ENCODE data around the gene MAP2.
A peak's percentile ranks its signal among the peaks of the same experiment; 100 is the strongest.

Gene MAP2

DNA sequence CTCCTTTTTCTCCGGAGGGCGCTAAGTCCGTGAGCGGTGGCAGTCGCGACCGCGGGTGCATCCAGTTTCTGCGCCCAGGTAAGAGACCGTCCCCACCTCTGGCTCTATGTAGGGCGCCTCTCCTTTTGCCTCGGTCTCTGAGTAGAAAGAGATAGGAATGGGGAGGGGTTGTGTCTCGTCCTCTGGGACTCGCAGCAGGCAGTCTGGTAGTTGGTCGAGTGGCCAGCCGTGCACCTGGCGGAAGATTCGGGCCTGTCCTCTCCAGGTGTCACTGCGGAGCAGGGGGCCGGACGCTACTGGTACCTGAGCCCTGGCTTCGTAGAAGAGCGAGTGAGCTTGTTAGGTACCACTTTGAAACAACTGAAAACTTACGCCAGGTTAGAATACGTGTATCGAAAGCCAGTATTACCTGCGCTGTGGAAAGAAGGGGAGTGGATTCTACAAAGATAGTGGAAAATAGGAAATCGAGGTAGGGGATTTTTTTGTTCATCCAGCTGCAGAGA, 403 bp downstream of the MAP2 start:
- no peak for DNase-seq (ENCODE audit: low spot score)
- peak overlapping the region; percentile 34 to 73 for H3K27ac ChIP-seq
- peak overlapping the region; percentile 90 for H3K4me3 ChIP-seq
- TF ChIP-seq, protein P1, sequence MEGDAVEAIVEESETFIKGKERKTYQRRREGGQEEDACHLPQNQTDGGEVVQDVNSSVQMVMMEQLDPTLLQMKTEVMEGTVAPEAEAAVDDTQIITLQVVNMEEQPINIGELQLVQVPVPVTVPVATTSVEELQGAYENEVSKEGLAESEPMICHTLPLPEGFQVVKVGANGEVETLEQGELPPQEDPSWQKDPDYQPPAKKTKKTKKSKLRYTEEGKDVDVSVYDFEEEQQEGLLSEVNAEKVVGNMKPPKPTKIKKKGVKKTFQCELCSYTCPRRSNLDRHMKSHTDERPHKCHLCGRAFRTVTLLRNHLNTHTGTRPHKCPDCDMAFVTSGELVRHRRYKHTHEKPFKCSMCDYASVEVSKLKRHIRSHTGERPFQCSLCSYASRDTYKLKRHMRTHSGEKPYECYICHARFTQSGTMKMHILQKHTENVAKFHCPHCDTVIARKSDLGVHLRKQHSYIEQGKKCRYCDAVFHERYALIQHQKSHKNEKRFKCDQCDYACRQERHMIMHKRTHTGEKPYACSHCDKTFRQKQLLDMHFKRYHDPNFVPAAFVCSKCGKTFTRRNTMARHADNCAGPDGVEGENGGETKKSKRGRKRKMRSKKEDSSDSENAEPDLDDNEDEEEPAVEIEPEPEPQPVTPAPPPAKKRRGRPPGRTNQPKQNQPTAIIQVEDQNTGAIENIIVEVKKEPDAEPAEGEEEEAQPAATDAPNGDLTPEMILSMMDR (IDR thresholded peaks at IDR 0.05) = no peak

DNA sequence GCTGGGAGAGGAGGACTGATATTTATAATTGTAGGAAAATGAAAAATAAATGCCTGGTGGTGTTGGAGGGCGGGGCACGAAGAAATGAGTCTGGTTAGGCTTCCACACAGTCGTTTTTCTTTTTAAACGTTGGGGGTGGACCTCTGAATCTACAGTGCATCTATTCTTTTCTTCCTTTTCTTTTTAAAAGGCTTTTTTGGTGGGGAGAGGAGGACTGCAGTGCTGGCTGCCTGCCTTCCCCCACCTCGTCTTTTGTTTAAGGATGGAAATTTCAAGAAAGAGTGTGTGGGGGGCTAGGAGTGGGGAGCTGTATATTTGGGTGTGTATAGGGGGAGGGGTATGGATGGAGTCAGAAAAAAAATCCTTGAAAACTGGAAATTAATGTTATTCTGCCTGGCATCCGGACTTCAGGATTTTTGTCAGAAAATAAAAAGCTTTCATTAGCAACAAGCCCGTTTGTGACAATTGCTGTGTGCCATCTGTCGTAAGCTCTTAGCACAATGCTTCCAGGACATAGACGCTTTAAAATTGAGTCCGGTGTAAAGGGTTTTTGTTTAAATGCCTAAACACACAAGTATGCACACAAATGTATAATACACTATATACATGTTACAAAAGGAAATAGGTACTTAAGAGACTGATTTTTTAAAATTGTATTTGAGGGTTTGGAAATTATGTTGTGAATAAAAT, 1.1 kb downstream of the MAP2 start:
- TF ChIP-seq, protein P1 (IDR thresholded peaks at IDR 0.05) = no peak
- Histone ChIP-seq H3K4me3 (peak overlapping the region; percentile 90), H3K27ac (peak overlapping the region; percentile 34 to 73)
- no peak for DNase-seq (ENCODE audit: low spot score)

DNA sequence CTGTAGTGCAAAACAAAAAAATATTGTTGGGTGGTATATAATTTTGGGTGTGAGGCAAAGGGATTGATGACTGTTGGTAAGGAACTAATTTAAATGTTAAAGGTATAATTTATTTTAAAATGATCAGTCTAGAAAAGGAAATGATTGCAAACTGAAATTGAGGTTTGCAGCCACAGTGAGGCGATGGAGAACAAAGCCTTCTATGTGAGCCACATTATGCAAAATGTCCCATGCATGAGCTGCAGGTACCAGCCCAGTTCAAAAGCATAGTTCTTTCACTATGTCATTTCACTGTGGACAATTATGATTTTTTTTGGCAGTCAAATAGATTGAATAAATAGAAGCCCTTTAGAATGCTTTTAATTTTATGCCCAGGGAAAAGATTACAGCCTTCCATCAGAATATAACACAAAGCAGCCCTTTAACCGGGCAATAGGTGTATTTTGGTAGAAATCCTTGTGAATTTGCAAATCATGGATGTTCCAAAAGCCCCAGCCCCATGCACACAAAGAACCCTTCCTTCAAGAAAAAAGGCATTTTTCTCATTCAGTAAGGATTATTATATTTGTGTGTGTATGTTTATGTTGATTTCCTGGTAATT, 1.7 kb downstream of the MAP2 start:
- TF ChIP-seq, protein P1 (IDR thresholded peaks at IDR 0.05) = peak; percentile 31
- Histone ChIP-seq H3K4me3 (peak overlapping the region; percentile 90), H3K27ac (no peak overlapping the region)
- DNase-seq (ENCODE audit: low spot score) = no peak

DNA sequence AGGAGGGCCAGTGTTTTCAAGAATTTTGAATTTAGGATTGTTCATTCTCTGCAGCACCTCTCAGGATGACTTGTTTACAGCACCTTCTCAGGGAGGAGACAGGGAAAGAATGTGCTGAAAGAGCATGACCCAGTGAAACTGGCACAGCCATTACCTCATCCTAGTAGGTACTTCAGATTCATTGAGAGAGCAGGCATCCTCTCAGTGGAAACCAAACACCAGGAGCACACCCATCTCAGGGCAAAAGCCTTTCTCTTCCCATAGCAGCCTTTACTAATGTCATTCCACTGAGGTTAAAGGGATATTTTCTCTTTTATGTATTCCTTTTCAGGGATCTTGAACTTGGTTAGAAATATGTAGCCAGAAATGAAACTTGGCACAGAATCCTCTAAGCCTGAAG, 2.6 kb downstream of the MAP2 start:
- no peak for DNase-seq (ENCODE audit: low spot score)
- TF ChIP-seq, protein P1 (IDR thresholded peaks at IDR 0.05) = no peak
- Histone ChIP-seq H3K4me3 (peak overlapping the region; percentile 41), H3K27ac (peak overlapping the region in 1 of 2 donors; percentile 57)

DNA sequence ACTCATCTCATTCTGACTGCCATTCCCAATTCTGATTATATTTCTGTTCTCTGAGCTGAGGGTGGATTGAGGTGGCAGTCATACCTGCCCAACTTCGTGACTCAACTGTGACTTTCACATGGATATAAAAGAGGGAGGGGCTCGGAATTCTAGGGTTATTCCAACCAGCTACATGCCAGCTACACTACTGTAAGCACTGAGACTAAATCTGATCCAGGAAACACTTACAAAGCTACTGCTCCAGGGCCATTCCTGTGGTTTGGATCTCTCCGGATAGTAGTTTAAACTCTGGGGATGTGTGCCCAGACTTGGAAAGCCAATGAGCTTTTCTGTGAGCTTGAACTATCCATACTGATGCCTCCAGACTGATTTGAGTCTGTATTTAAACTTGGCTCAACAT, 7.9 kb downstream of the MAP2 start:
- TF ChIP-seq, protein P1 (IDR thresholded peaks at IDR 0.05) = no peak
- peak overlapping the region in 1 of 2 donors; percentile 17 for H3K27ac ChIP-seq
- H3K4me3 ChIP-seq = no peak overlapping the region
- no peak for DNase-seq (ENCODE audit: low spot score)

DNA sequence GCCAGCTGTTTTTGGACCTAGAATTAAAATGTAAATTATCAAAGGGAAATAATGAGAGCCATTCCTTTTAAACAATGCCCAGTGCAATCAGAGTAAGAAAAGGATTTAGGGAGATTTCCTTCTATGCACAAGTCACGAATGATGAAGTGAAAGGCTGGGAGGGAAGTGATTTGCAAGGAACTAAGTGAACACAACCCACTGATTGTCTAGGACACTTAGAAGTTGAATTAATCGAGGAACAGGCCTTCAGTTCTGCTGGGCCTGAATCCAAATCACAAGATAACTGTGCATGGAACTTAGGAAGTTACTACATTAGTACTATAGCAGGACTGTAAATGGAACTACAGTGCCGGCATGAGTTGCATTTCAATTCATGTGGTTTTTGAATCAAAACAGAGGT, 17.7 kb downstream of the MAP2 start:
- TF ChIP-seq, protein P1 (IDR thresholded peaks at IDR 0.05) = no peak
- Histone ChIP-seq H3K27ac (peak overlapping the region; percentile 16 to 52), H3K4me3 (peak overlapping the region; percentile 49)
- no peak for DNase-seq (ENCODE audit: low spot score)

DNA sequence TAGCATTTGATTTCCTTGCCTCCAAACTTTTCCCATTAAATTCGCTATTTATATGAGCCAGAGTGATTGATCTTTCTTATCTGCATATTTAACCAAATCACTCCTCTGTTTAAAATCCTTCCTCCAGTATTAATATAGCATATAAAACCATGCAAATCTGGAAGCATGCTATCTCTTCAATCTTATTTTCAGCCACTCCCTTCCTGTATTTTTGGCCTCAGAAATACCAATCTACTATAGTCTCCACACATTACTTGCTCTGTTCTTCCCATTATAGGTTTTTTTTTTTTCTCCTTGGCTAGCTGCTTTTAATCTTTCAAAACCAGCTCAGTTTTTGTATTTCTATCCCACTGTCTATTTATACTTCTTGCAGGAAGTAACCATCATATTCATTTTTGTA, 19.1 kb downstream of the MAP2 start:
- DNase-seq (ENCODE audit: low spot score) = no peak
- Histone ChIP-seq H3K27ac (no peak overlapping the region), H3K4me3 (no peak overlapping the region)
- TF ChIP-seq, protein P1 (IDR thresholded peaks at IDR 0.05) = no peak

Data from coronary artery (tissue), 2 donors.